ENCODE results near the gene IGLL5. TPM values are rescaled to one million over a fixed set of nuclear protein-coding genes. Genes with fewer than 3 reads are reported as not detected.

Gene IGLL5
- total and polyA plus RNA-seq, 2 donors (not counting 3 experiments of a cell fraction or from before 2014, with no cell fraction given), result not detected

GRCh38 chr22:22936915-22937656 is 49.5 kb downstream of the IGLL5 start:
- no peaks in the 10 kb centered on the region for H3K4me1 ChIP-seq (ENCODE audit: control insufficient read depth, extremely low read depth, insufficient read depth, low read length)
- H3K9me1 ChIP-seq (replicated peaks; ENCODE audit: control insufficient read depth, extremely low read depth, insufficient read depth, low read length), result no peaks in the 10 kb centered on the region
- H3K9me3 ChIP-seq (replicated peaks; ENCODE audit: control insufficient read depth, insufficient read depth, low read length), result no peaks in the 10 kb centered on the region
- BruUV-seq (replicated peaks), result no TSS peak
- no peaks in the 10 kb centered on the region for H3K36me3 ChIP-seq (ENCODE audit: control insufficient read depth in 2 of 2, extremely low read depth in 1 of 2, insufficient read depth in 2 of 2, low read length in 2 of 2)
- FAIRE-seq, result no peak
- dilution Hi-C loops (cut with MboI; ENCODE audit: extremely low pct_ligation_motif_present, low sequenced_read_pairs), result no loop called here
- TF ChIP-seq FOS (IDR thresholded peaks at IDR 0.05; ENCODE audit: borderline replicate concordance, insufficient read depth, low read length) (no peak), GATA2 (IDR thresholded peaks at IDR 0.05; ENCODE audit: insufficient read depth, insufficient read length, low read depth, low read length) (no peak), MAX (IDR thresholded peaks at IDR 0.05; ENCODE audit: insufficient read depth, insufficient read length) (no peak), POLR2A (IDR thresholded peaks at IDR 0.05; ENCODE audit: low read depth, low read length) (no peak), CTCF (IDR thresholded peaks at IDR 0.05; ENCODE audit: extremely low read depth in 1 of 2, insufficient read depth in 1 of 2, low read depth in 1 of 2, low read length in 2 of 2) (no peak), JUN (IDR thresholded peaks at IDR 0.05; ENCODE audit: borderline replicate concordance, insufficient read depth, insufficient read length, low read depth) (no peak), MYC (IDR thresholded peaks at IDR 0.05; ENCODE audit: low read depth, low read length) (no peak), POLR2AphosphoS5 (IDR thresholded peaks at IDR 0.05; ENCODE audit: insufficient read depth, low read depth, low read length) (no peak), EZH2 (IDR thresholded peaks at IDR 0.05; ENCODE audit: borderline replicate concordance, low read depth, low read length, severe bottlenecking) (no peak)
- H4K20me1 ChIP-seq (replicated peaks; ENCODE audit: control insufficient read depth, extremely low read depth, insufficient read depth, low read length), result no peaks in the 10 kb centered on the region
- no peak overlapping the region for H3K27ac ChIP-seq (ENCODE audit: insufficient read depth, low read depth, low read length)
- no peak overlapping the region for H3K4me3 ChIP-seq (replicated peaks in 1 of 3; ENCODE audit: insufficient read depth in 1 of 3, low read depth in 1 of 3, low read length in 3 of 3)
- POLR2A ChIA-PET, result no interaction called here
- peaks cover 0 to 3% of the 10 kb centered on the region in 2 experiments for H3K27me3 ChIP-seq (ENCODE audit: control insufficient read depth in 2 of 2, insufficient read depth in 2 of 2, low read length in 2 of 2)
- DNase-seq (ENCODE audit: low read depth, low spot score), result no peak
- CTCF ChIA-PET, result interaction anchor here (0.8 to 1.3 kb wide), 2 partner anchors 20 to 21 kb away, joined by 3 read pairs; no protein-coding TSS in a partner anchor
- H3K9ac ChIP-seq (replicated peaks; ENCODE audit: extremely low read depth, insufficient read depth, low read length), result no peak overlapping the region
- H3K79me2 ChIP-seq (ENCODE audit: control insufficient read depth, insufficient read depth, low read length), result no peaks in the 10 kb centered on the region
- intact Hi-C loops (cut with micrococcal nuclease), result no loop called here
- no peak overlapping the region for H3K4me2 ChIP-seq (ENCODE audit: insufficient read depth, low read length)
- no peak overlapping the region for H2AFZ ChIP-seq (ENCODE audit: low read depth, low read length)

Data from endothelial cell of umbilical vein (primary cell).